ENCODE data around the gene TSPAN18.

- no peak for TF ChIP-seq CTCF (IDR thresholded peaks at IDR 0.05; ENCODE audit: low read depth, low read length, poor library complexity, severe bottlenecking)
- TF ChIP-seq EZH2phosphoT487 (IDR thresholded peaks at IDR 0.05; ENCODE audit: borderline replicate concordance, low read length), result no peak
Observed at GRCh38 chr11:44713022-44713421, 13.7 kb upstream of the TSPAN18 start.

Data from DOHH2 (cell line).